AG09319 (cell line): Measurements from ENCODE around the gene EN1.

Experiments used
- DNase-seq: peaks from one replicate; pipeline ENCODE4 v3.0.0-alpha.2; 2010; ENCODE audit warnings: low read depth; ENCODE audit errors: extremely low read depth
- CTCF ChIP-seq: IDR thresholded peaks from 2 replicates; pipeline ENCODE4 v1.5.1; 2011; ENCODE audit warnings: low read depth, mild to moderate bottlenecking, inconsistent platforms, low read length, moderate library complexity

The EN1 gene

GRCh38 chr2:118855451-118856279, 8.2 kb upstream of the EN1 start:
- peak; percentile 79 for TF ChIP-seq CTCF
- DNase-seq, result peak; percentile 40

- TF ChIP-seq CTCF, result no peak
- no peak for DNase-seq
Measured at GRCh38 chr2:118854507-118855345, 7.3 kb upstream of the EN1 start.

GRCh38 chr2:118853651-118854291, 6.3 kb upstream of the EN1 start:
- TF ChIP-seq CTCF, result no peak
- DNase-seq, result no peak

GRCh38 chr2:118853129-118853640, 5.7 kb upstream of the EN1 start:
- TF ChIP-seq CTCF, result no peak

GRCh38 chr2:118852605-118853128, 5.2 kb upstream of the EN1 start:
- TF ChIP-seq CTCF, result no peak
- no peak for DNase-seq

More at GRCh38 chr2:118853129-118853640, 5.7 kb upstream of the EN1 start:
- DNase-seq, result no peak

- no peak for TF ChIP-seq CTCF
- DNase-seq, result no peak
Measured at GRCh38 chr2:118851650-118852049, 4.2 kb upstream of the EN1 start.
